Nephron progenitor cell (in vitro differentiated cells): ENCODE measurements around the gene PPP1CB.

Experiments
- DNase-seq: peaks from one replicate; pipeline ENCODE4 v3.0.0; 2021
- H3K27ac Mint-ChIP-seq: 2 replicates; pipeline ENCODE4 v1.8.0; 2021; ENCODE audit warnings: mild to moderate bottlenecking, moderate library complexity, mixed read lengths
- H3K27me3 Mint-ChIP-seq: 2 replicates; pipeline ENCODE4 v1.8.0; 2021; ENCODE audit warnings: mild to moderate bottlenecking, low read depth, mixed read lengths; ENCODE audit not compliant: poor library complexity
- H3K36me3 Mint-ChIP-seq: 2 replicates; pipeline ENCODE4 v1.8.0; 2021; ENCODE audit warnings: low read depth, mixed read lengths
- H3K4me1 Mint-ChIP-seq: 2 replicates; pipeline ENCODE4 v1.8.0; 2021; ENCODE audit warnings: mixed read lengths
- H3K4me3 Mint-ChIP-seq: 2 replicates; pipeline ENCODE4 v1.8.0; 2021; ENCODE audit warnings: mild to moderate bottlenecking, moderate library complexity, mixed read lengths
- H3K9me3 Mint-ChIP-seq: 2 replicates; pipeline ENCODE4 v1.8.0; 2021; ENCODE audit warnings: mild to moderate bottlenecking, moderate library complexity, mixed read lengths
- TF ChIP-seq, protein P1 (sequence below): fragments of 200-600 bp; sonication (generic); IDR thresholded peaks from 2 replicates; pipeline ENCODE4 v1.5.0; 2021; ENCODE audit warnings: antibody characterized with exemption

Gene PPP1CB

DNA sequence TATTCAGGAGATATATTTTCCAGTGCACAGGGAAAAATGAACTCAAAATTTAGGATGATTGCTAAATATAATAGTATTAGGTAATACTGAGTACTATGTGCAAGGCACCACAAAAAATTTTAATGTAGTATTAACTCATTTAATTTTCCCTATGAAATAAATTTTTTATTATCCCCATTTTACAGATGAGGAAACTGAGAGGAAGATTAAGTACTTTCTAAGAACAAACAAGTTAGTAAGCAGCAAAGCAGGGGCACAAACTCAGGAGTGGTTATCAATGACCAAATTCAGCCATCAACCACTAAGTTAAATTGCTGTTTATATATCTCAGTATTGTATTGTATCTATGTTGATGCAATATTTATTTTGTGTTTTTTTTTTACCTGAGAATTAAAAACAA is 73.2 kb downstream of the PPP1CB start:
- Mint-ChIP-seq H3K36me3 (peaks cover 7% of the 10 kb centered on the region), H3K27ac (no peak overlapping the region), H3K9me3 (no peaks in the 10 kb centered on the region), H3K27me3 (peaks cover 4% of the 10 kb centered on the region), H3K4me1 (no peaks in the 10 kb centered on the region), H3K4me3 (no peak overlapping the region)
- TF ChIP-seq, protein P1, sequence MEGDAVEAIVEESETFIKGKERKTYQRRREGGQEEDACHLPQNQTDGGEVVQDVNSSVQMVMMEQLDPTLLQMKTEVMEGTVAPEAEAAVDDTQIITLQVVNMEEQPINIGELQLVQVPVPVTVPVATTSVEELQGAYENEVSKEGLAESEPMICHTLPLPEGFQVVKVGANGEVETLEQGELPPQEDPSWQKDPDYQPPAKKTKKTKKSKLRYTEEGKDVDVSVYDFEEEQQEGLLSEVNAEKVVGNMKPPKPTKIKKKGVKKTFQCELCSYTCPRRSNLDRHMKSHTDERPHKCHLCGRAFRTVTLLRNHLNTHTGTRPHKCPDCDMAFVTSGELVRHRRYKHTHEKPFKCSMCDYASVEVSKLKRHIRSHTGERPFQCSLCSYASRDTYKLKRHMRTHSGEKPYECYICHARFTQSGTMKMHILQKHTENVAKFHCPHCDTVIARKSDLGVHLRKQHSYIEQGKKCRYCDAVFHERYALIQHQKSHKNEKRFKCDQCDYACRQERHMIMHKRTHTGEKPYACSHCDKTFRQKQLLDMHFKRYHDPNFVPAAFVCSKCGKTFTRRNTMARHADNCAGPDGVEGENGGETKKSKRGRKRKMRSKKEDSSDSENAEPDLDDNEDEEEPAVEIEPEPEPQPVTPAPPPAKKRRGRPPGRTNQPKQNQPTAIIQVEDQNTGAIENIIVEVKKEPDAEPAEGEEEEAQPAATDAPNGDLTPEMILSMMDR: no peak
- no peak for DNase-seq

DNA sequence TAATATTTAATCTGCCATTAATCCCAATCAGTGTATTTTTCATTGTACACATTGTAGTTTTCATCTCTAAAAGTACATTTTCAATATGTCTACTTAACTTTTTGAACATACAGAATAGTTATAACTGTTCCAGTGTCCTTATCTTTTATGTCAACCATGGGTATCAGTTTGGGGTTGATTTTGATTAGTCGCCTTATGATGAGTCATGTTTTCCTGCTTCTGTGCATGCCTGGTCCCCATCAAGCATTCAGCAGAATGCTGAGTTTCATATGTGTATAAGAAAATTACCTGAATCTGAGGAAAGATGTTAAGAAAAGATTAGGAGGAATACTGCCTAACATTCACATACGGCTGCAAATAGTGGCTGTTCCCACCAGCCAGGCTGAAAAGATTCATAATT is 76.8 kb downstream of the PPP1CB start:
- TF ChIP-seq, protein P1: no peak

DNA sequence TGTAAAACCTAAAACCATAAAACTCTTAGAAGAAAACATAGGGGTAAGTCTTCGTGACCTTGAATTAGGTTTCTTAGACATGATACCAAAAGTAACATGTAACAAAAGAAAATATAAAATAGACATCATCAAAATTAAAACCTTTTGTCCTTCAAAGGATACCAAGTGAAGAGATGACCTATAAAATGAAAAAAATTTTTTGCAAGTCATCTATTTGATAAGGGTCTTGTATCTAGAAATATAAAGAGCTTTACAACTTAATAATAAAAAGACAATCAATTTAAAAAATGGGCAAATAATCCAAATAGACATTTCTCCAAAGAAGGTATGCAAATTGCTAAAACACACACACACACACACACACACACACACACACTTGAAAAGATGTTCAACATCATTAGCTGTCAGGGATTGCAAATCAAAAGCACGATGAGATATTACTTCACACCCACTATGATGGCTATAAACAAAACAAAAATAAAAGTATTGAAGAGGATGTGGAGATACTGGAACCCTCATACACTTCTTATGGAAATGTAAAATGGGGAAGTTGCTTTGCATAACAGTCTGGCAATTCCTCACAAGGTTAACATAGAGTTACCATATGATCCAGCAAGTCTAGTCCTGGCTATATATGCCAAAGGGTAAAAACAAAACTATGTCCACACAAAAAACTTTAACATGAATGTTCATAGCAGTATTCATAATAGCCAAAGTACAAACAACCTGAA is 82.3 kb downstream of the PPP1CB start:
- Mint-ChIP-seq H3K4me1 (no peaks in the 10 kb centered on the region), H3K36me3 (no peaks in the 10 kb centered on the region), H3K27ac (no peak overlapping the region), H3K9me3 (no peaks in the 10 kb centered on the region), H3K27me3 (peaks cover 19% of the 10 kb centered on the region), H3K4me3 (no peak overlapping the region)
- DNase-seq: no peak
- TF ChIP-seq, protein P1: no peak

More for the DNA sequence above, 76.8 kb downstream of the PPP1CB start:
- H3K27ac Mint-ChIP-seq: no peak overlapping the region
- H3K4me3 Mint-ChIP-seq: no peak overlapping the region
- no peaks in the 10 kb centered on the region for H3K27me3 Mint-ChIP-seq
- peaks cover 7% of the 10 kb centered on the region for H3K36me3 Mint-ChIP-seq
- no peaks in the 10 kb centered on the region for H3K9me3 Mint-ChIP-seq
- no peak for DNase-seq
- no peaks in the 10 kb centered on the region for H3K4me1 Mint-ChIP-seq

GRCh38 chr2:28835781-28836180 is 84.2 kb downstream of the PPP1CB start:
- Mint-ChIP-seq H3K36me3 (no peaks in the 10 kb centered on the region), H3K27me3 (peaks cover 19% of the 10 kb centered on the region)

DNA sequence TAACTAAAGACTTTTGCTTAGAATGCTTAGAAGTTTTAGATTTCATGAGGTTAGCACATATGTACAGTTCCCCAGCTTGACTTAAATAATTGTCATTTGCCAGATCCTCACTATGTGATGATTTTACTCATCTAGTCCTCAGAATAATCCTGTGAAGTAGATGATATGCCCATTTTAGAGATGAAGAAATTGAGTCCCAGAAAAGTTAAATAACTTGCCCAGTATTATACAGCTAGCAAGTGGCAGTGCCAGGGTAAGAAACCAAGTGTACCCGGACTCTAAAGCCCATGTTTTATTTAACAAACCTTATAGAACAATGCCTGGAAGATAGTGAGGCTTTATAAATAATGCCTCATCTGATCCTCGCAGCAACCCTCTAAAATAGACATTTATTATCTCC is 87.3 kb downstream of the PPP1CB start:
- Mint-ChIP-seq H3K36me3 (no peaks in the 10 kb centered on the region), H3K9me3 (no peaks in the 10 kb centered on the region), H3K27me3 (peaks cover 19% of the 10 kb centered on the region), H3K27ac (no peak overlapping the region), H3K4me1 (no peaks in the 10 kb centered on the region), H3K4me3 (no peak overlapping the region)
- TF ChIP-seq, protein P1: no peak
- DNase-seq: no peak

More at GRCh38 chr2:28835781-28836180, 84.2 kb downstream of the PPP1CB start:
- H3K4me3 Mint-ChIP-seq: no peak overlapping the region
- TF ChIP-seq, protein P1: no peak
- H3K27ac Mint-ChIP-seq: no peak overlapping the region
- H3K4me1 Mint-ChIP-seq: no peaks in the 10 kb centered on the region
- H3K9me3 Mint-ChIP-seq: no peaks in the 10 kb centered on the region
- no peak for DNase-seq

DNA sequence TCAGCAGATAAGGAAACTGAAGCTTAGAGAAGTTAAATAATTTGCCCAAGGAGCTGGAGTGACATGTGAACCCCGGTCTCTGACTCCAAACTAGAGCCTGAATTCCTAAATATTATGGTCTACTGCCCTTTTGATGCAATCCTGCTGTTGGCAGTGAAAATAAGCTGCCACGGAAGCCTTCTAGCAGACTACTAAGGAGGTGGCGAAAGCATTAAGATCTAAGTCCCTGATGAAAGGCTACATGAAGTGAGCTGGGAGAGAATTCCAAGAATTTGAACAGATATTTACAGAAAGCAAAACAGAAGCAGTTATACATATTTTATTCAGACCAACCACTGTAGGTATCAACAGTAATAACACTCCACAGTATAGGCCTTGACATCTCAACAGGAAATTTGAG is 90.4 kb downstream of the PPP1CB start:
- Mint-ChIP-seq H3K9me3 (no peaks in the 10 kb centered on the region), H3K36me3 (peaks cover 13% of the 10 kb centered on the region), H3K4me3 (no peak overlapping the region), H3K27ac (no peak overlapping the region), H3K4me1 (no peaks in the 10 kb centered on the region), H3K27me3 (peaks cover 5% of the 10 kb centered on the region)
- DNase-seq: no peak
- TF ChIP-seq, protein P1: no peak
